OCI-LY1 (cell line): Measurements from ENCODE around the gene CBLB.

ENCODE experiments used
- H2AFZ ChIP-seq: fragments of 200-600 bp; sonication (generic), shearing (Covaris generic); 2 replicates; pipeline ENCODE4 v1.6.0; 2014; ENCODE audit warnings: antibody characterized with exemption, mild to moderate bottlenecking, low read length
- H3F3A ChIP-seq: fragments of 200-600 bp; sonication (generic), shearing (Covaris generic); 2 replicates; pipeline ENCODE4 v1.6.0; 2014; ENCODE audit warnings: mild to moderate bottlenecking, antibody characterized with exemption, low read length, moderate library complexity; ENCODE audit not compliant: insufficient read depth
- H3K27ac ChIP-seq: fragments of 200-600 bp; sonication (generic); 2 replicates; pipeline ENCODE4 v1.5.1; 2014; ENCODE audit warnings: low read length, mixed run types, mild to moderate bottlenecking, low read depth; ENCODE audit not compliant: poor library complexity, severe bottlenecking
- H3K27me3 ChIP-seq: fragments of 200-600 bp; sonication (generic); 2 replicates; pipeline ENCODE4 v1.6.0; 2014; ENCODE audit warnings: antibody characterized with exemption, mild to moderate bottlenecking, low read length, moderate library complexity; ENCODE audit not compliant: insufficient read depth
- H3K36me3 ChIP-seq: fragments of 200-600 bp; sonication (generic); 2 replicates; pipeline ENCODE4 v1.6.1; 2014; ENCODE audit warnings: mild to moderate bottlenecking, antibody characterized with exemption, low read length, moderate library complexity, mixed read lengths; ENCODE audit not compliant: insufficient read depth
- H3K4me1 ChIP-seq: fragments of 200-600 bp; sonication (generic); 2 replicates; pipeline ENCODE4 v1.5.1; 2014; ENCODE audit warnings: mild to moderate bottlenecking, low read length, moderate library complexity; ENCODE audit not compliant: insufficient read depth, severe bottlenecking
- H3K4me2 ChIP-seq: fragments of 200-600 bp; sonication (generic), shearing (Covaris generic); 2 replicates; pipeline ENCODE4 v1.6.1; 2014; ENCODE audit warnings: low read length
- H3K4me3 ChIP-seq: fragments of 200-600 bp; sonication (generic); 2 replicates; pipeline ENCODE4 v1.5.1; 2014; ENCODE audit warnings: low read length, low read depth, mild to moderate bottlenecking, mixed read lengths; ENCODE audit not compliant: poor library complexity, severe bottlenecking
- H3K79me2 ChIP-seq: fragments of 200-600 bp; shearing (Covaris generic); 2 replicates; pipeline ENCODE4 v1.6.1; 2016; ENCODE audit warnings: mixed run types, low read length, mixed read lengths; ENCODE audit not compliant: insufficient read depth
- H3K9ac ChIP-seq: fragments of 200-600 bp; sonication (generic), shearing (Covaris generic); 2 replicates; pipeline ENCODE4 v1.6.1; 2014; ENCODE audit warnings: mild to moderate bottlenecking, low read length, mixed read lengths
- H3K9me2 ChIP-seq: fragments of 200-600 bp; sonication (generic), shearing (Covaris generic); 2 replicates; pipeline ENCODE4 v1.6.1; 2014; ENCODE audit warnings: low read depth, mild to moderate bottlenecking, low read length, mixed read lengths
- H3K9me3 ChIP-seq: fragments of 200-600 bp; shearing (Covaris generic); 2 replicates; pipeline ENCODE4 v1.6.1; 2014; ENCODE audit warnings: low read length, mixed read lengths
- H4K20me1 ChIP-seq: fragments of 200-600 bp; sonication (generic), shearing (Covaris generic); 2 replicates; pipeline ENCODE4 v1.6.0; 2016; ENCODE audit warnings: mild to moderate bottlenecking, low read length; ENCODE audit not compliant: insufficient read depth
- EZH2 ChIP-seq: fragments of 200-600 bp; sonication (generic), shearing (Covaris generic); IDR thresholded peaks from 2 replicates; pipeline ENCODE4 v1.8.0; 2017; ENCODE audit warnings: borderline replicate concordance, mixed run types, mild to moderate bottlenecking, antibody characterized with exemption, low read length, moderate library complexity, mixed read lengths
- TF ChIP-seq, protein P1 (sequence below): fragments of 200-600 bp; sonication (generic), shearing (Covaris generic); IDR thresholded peaks from 2 replicates; pipeline ENCODE4 v1.5.1; 2017; ENCODE audit warnings: mild to moderate bottlenecking, antibody characterized with exemption, low read length, moderate library complexity, mixed read lengths

CBLB gene

DNA sequence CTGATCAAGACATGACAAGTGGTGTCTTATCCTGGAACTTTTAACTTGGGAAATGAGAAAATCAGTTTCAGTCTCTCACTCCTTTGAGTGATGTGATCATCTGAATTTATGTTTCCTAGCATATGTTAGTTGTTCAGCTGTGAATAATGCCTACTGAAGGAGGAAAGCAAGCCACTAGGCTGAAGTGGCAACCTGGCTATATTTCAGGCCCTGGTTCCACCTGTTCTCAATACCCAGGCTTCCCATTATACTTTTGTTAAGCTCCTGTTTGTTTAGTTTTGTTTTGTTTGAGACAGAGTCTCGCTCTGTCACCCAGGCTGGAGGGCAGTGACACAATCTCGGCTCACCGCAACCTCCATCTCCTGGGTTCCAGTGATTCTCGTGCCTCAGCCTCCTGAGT is 258.3 kb downstream of the CBLB start:
- Histone ChIP-seq H3K4me1 (no peaks in the 10 kb centered on the region), H3K27me3 (no peaks in the 10 kb centered on the region), H3K4me3 (no peak overlapping the region), H3K9ac (no peak overlapping the region), H3K4me2 (no peak overlapping the region), H3F3A (no peaks in the 10 kb centered on the region), H3K27ac (no peak overlapping the region), H3K36me3 (no peaks in the 10 kb centered on the region), H3K79me2 (no peaks in the 10 kb centered on the region), H3K9me2 (no peaks in the 10 kb centered on the region), H4K20me1 (no peaks in the 10 kb centered on the region), H2AFZ (no peak overlapping the region), H3K9me3 (no peaks in the 10 kb centered on the region)
- TF ChIP-seq EZH2, result no peak
- TF ChIP-seq, protein P1, sequence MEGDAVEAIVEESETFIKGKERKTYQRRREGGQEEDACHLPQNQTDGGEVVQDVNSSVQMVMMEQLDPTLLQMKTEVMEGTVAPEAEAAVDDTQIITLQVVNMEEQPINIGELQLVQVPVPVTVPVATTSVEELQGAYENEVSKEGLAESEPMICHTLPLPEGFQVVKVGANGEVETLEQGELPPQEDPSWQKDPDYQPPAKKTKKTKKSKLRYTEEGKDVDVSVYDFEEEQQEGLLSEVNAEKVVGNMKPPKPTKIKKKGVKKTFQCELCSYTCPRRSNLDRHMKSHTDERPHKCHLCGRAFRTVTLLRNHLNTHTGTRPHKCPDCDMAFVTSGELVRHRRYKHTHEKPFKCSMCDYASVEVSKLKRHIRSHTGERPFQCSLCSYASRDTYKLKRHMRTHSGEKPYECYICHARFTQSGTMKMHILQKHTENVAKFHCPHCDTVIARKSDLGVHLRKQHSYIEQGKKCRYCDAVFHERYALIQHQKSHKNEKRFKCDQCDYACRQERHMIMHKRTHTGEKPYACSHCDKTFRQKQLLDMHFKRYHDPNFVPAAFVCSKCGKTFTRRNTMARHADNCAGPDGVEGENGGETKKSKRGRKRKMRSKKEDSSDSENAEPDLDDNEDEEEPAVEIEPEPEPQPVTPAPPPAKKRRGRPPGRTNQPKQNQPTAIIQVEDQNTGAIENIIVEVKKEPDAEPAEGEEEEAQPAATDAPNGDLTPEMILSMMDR, result no peak

DNA sequence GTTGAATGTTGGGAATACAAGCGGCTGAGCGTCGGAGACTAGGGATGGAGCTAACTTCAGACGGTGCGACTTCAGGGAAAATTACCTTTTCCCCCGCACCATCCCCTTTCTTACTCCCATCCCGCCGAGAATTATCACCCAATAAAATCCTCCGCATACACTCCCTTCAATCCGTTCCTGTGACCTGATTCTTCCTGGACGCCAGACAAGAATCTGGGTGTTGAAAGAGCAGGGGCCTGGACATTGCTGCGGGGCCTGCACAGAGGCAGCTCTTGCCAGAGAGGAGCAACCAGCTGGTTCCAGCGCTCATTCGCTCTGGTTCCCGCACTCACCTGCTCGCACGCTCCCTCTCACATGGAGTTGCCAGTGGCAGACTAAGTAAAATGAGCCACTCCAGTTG is 260.2 kb downstream of the CBLB start:
- no peaks in the 10 kb centered on the region for H3K27me3 ChIP-seq
- H3K36me3 ChIP-seq, result no peaks in the 10 kb centered on the region
- H3K79me2 ChIP-seq, result no peaks in the 10 kb centered on the region
- no peak overlapping the region for H3K27ac ChIP-seq
- no peaks in the 10 kb centered on the region for H3K9me3 ChIP-seq
- no peak overlapping the region for H3K4me2 ChIP-seq
- H2AFZ ChIP-seq, result no peak overlapping the region
- TF ChIP-seq, protein P1, result no peak
- TF ChIP-seq EZH2, result no peak
- H3K9ac ChIP-seq, result no peak overlapping the region
- no peak overlapping the region for H3K4me3 ChIP-seq
- no peaks in the 10 kb centered on the region for H3K4me1 ChIP-seq
- no peaks in the 10 kb centered on the region for H3K9me2 ChIP-seq
- H3F3A ChIP-seq, result no peaks in the 10 kb centered on the region
- H4K20me1 ChIP-seq, result no peaks in the 10 kb centered on the region

DNA sequence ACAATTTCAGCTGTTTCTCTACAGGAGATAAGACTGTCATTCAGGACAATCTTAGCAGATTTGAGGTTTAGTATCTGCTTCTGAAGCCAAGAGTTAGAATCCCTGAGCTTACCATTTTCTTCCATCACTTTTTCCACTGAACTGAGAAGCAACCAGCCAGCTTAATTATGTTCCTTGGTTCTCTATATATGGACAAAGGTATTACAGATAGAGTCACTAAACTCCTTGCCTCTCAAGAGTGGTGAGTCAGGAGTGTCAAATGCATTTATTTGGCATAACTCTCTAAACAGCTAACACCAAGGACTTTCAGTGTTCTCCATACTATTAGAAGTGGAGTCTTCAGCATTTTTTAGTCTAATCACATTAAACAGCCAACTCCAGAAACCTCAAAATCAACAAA is 262.8 kb downstream of the CBLB start:
- Histone ChIP-seq H3K79me2 (no peaks in the 10 kb centered on the region), H3K4me2 (no peak overlapping the region)
- TF ChIP-seq, protein P1, result no peak
- no peak for TF ChIP-seq EZH2

More for the DNA sequence above, 262.8 kb downstream of the CBLB start:
- Histone ChIP-seq H3K9me3 (no peaks in the 10 kb centered on the region), H3F3A (no peaks in the 10 kb centered on the region), H3K4me1 (no peaks in the 10 kb centered on the region), H3K27me3 (no peaks in the 10 kb centered on the region), H4K20me1 (no peaks in the 10 kb centered on the region), H3K9ac (no peak overlapping the region), H2AFZ (no peak overlapping the region), H3K36me3 (no peaks in the 10 kb centered on the region), H3K4me3 (no peak overlapping the region), H3K9me2 (no peaks in the 10 kb centered on the region), H3K27ac (no peak overlapping the region)
